Uterus (tissue), 2 donors: Measurements from ENCODE around the gene AP1AR.
"Not testable (repeated sequence)": the region's sequence is repeated elsewhere in the genome, so short reads cannot be mapped to it uniquely, and the experiment has no call there.

ENCODE experiments used
- POLR2A ChIP-seq, 2 donors: fragments of 450-650 bp; IDR thresholded peaks; one replicate each; pipeline ENCODE4 v1.6.1; 2016; ENCODE audit warnings: antibody characterized with exemption in 2 of 2, mild to moderate bottlenecking in 1 of 2, moderate library complexity in 1 of 2
- TF ChIP-seq, protein P1 (sequence below), 4 experiments: fragments of 200-600 bp in 2 of 4; fragments of 450-650 bp in 2 of 4; sonication (generic) in 2 of 4; IDR thresholded peaks; one replicate each; pipeline ENCODE4 v1.5.1; 2016 to 2019; ENCODE audit warnings: antibody characterized with exemption in 4 of 4, mild to moderate bottlenecking in 2 of 4, moderate library complexity in 1 of 4

DNA sequence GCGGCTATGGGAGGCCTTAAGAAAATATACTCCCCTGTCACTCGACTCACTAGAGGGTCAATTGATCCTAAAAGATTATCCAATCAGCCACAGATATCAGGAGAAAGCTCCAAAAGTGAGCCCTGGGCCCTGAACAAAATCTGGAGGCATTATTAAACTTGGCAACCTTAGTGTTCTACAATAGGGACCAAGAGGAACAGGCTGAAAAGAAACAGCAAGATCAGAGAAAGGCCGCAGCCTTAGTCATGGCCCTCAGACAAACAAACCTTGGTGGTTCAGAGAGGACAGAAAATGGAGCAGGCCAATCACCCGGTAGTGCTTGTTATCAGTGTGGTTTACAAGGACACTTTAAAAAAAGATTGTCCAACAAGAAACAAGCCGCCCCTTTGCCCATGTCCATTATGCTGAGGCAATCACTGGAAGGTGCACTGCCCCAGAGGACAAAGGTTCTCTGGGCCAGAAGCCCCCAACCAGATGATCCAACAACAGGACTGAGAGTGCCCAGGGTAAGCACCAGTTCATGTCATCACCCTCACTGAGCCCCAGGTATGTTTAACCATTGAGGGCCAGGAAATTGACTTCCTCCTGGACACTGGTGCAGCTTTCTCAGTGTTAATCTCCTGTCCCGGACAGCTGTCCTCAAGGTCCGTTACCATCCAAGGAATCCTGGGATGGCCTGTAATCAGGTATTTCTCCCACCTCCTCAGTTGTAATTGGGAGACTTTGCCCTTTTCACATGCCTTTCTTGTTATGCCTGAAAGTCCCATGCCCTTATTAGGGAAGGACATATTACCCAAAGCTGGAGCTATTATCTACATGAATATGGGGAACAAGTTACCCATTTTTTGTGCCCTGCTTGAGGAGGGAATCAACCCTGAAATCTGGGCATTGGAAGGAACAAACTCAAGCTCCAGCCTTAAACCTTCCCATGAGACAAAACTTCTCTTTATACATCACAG is 23.2 kb upstream of the AP1AR start:
- TF ChIP-seq, protein P1, sequence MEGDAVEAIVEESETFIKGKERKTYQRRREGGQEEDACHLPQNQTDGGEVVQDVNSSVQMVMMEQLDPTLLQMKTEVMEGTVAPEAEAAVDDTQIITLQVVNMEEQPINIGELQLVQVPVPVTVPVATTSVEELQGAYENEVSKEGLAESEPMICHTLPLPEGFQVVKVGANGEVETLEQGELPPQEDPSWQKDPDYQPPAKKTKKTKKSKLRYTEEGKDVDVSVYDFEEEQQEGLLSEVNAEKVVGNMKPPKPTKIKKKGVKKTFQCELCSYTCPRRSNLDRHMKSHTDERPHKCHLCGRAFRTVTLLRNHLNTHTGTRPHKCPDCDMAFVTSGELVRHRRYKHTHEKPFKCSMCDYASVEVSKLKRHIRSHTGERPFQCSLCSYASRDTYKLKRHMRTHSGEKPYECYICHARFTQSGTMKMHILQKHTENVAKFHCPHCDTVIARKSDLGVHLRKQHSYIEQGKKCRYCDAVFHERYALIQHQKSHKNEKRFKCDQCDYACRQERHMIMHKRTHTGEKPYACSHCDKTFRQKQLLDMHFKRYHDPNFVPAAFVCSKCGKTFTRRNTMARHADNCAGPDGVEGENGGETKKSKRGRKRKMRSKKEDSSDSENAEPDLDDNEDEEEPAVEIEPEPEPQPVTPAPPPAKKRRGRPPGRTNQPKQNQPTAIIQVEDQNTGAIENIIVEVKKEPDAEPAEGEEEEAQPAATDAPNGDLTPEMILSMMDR (IDR thresholded peaks at IDR 0.05) = not testable (repeated sequence)
- not testable (repeated sequence) for TF ChIP-seq POLR2A (IDR thresholded peaks at IDR 0.05)
